Measurements from ENCODE around the gene ANKS1A. TPM values are rescaled to one million over a fixed set of nuclear protein-coding genes. Genes with fewer than 3 reads are reported as not detected.
A peak's percentile ranks its signal among the peaks of the same experiment; 100 is the strongest.

ANKS1A gene
- total and polyA plus RNA-seq, 10 donors: 5.1 to 68.9 (median 45.6) TPM

GRCh38 chr6:34890533-34890925 is 1.5 kb downstream of the ANKS1A start:
- Histone ChIP-seq H3K27ac (peak overlapping the region; percentile 35 to 94 (median 92)), H3K4me1 (peaks cover 18 to 88% (median 56%) of the 10 kb centered on the region in 6 donors), H3K36me3 (peaks cover 0 to 6% (median 0%) of the 10 kb centered on the region in 6 donors), H3K27me3 (replicated peaks in 1 of 7) (no peaks in the 10 kb centered on the region), H3K4me3 (peak overlapping the region; percentile 75 to 96 (median 84)), H3K9me3 (no peaks in the 10 kb centered on the region)
- 18 to 35% (median 26%) methylated on average over 7 of the region's 7 CpGs for WGBS, 5 donors
- DNase-seq: no peak
- intact Hi-C loops (cut with DNase I; ENCODE audit: low total_unique reads): no loop called here
- TF ChIP-seq POLR2A (IDR thresholded peaks at IDR 0.05) (no peak), POLR2AphosphoS5 (IDR thresholded peaks at IDR 0.05) (no peak), CTCF (IDR thresholded peaks at IDR 0.05 in 8 of 11, conservative IDR thresholded peaks at IDR 0.05 in 3 of 11) (no peak)

GRCh38 chr6:34891296-34891695 is 2.2 kb downstream of the ANKS1A start:
- Histone ChIP-seq H3K4me1 (peaks cover 17 to 87% (median 49%) of the 10 kb centered on the region in 6 donors), H3K27ac (peak overlapping the region in 5 of 8 donors; percentile 88 to 94 (median 92)), H3K9me3 (no peaks in the 10 kb centered on the region), H3K4me3 (peak overlapping the region in 5 of 8 donors; percentile 1 to 96 (median 79)), H3K36me3 (peaks cover 0 to 6% (median 0%) of the 10 kb centered on the region in 6 donors), H3K27me3 (replicated peaks in 1 of 7) (no peaks in the 10 kb centered on the region)
- intact Hi-C loops (cut with DNase I; ENCODE audit: low total_unique reads): no loop called here
- 89 to 95% (median 92%) methylated on average over 2 of the region's 2 CpGs for WGBS, 5 donors
- TF ChIP-seq CTCF (IDR thresholded peaks at IDR 0.05 in 8 of 11, conservative IDR thresholded peaks at IDR 0.05 in 3 of 11) (no peak), POLR2AphosphoS5 (IDR thresholded peaks at IDR 0.05) (no peak), POLR2A (IDR thresholded peaks at IDR 0.05) (no peak)
- DNase-seq: no peak

- Histone ChIP-seq H3K9me3 (no peaks in the 10 kb centered on the region), H3K36me3 (peaks cover 0 to 6% (median 0%) of the 10 kb centered on the region in 6 donors), H3K27ac (no peak overlapping the region), H3K4me3 (no peak overlapping the region), H3K27me3 (replicated peaks in 1 of 7) (no peaks in the 10 kb centered on the region), H3K4me1 (peaks cover 9 to 89% (median 33%) of the 10 kb centered on the region in 6 donors)
- intact Hi-C loops (cut with DNase I; ENCODE audit: low total_unique reads): no loop called here
- no peak for DNase-seq
- 48 to 70% (median 60%) methylated on average over 1 of the region's 1 CpG for WGBS, 5 donors
- TF ChIP-seq POLR2A (IDR thresholded peaks at IDR 0.05): no peak
- TF ChIP-seq POLR2AphosphoS5 (IDR thresholded peaks at IDR 0.05): no peak
- no peak for TF ChIP-seq CTCF (IDR thresholded peaks at IDR 0.05 in 8 of 11, conservative IDR thresholded peaks at IDR 0.05 in 3 of 11)
These were observed 5.6 kb downstream of the ANKS1A start for GRCh38 chr6:34894693-34895092.

- Histone ChIP-seq H3K4me1 (peaks cover 0 to 76% (median 17%) of the 10 kb centered on the region in 6 donors), H3K9me3 (no peaks in the 10 kb centered on the region), H3K27me3 (replicated peaks in 1 of 7) (no peaks in the 10 kb centered on the region), H3K4me3 (no peak overlapping the region), H3K36me3 (peaks cover 0 to 6% (median 0%) of the 10 kb centered on the region in 6 donors), H3K27ac (peak overlapping the region in 2 of 8 donors; percentile 21 to 31)
- TF ChIP-seq CTCF (IDR thresholded peaks at IDR 0.05 in 8 of 11, conservative IDR thresholded peaks at IDR 0.05 in 3 of 11) (no peak), POLR2A (IDR thresholded peaks at IDR 0.05) (no peak), POLR2AphosphoS5 (IDR thresholded peaks at IDR 0.05) (no peak)
- 61 to 88% (median 74%) methylated on average over 1 of the region's 1 CpG for WGBS, 5 donors
- no peak for DNase-seq
- intact Hi-C loops (cut with DNase I; ENCODE audit: low total_unique reads): no loop called here
These were observed 8.1 kb downstream of the ANKS1A start for GRCh38 chr6:34897130-34897529.
